HG02885 (cell line): Measurements from ENCODE around the gene PPP1R3G.

ENCODE experiments used
- ATAC-seq: cut with Tn5 transposase; IDR thresholded peaks from one replicate; pipeline ENCODE4 v1.9.1; 2021; ENCODE audit warnings: mild to moderate bottlenecking; ENCODE audit not compliant: unreplicated experiment, poor library complexity

Gene PPP1R3G

GRCh38 chr6:5068153-5068751, 16.9 kb upstream of the PPP1R3G start:
- no peak for ATAC-seq

DNA sequence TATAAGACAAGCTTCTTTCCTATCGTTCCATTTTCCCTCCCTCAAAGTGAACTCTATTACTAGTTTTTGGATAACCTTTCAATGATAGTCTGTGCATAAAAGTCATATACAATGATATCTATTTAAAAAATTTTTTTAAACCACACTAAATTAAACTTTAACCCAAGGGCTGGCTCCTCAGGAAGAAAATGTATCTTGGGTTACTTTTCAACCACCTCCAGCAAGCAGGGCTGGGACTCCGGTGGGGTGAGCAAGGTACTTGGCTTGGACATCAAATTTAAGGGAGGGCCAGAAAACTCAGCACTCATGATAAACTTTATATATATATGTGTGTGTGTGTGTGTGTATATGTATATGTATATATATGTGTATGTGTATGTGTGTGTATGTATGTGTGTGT, 13.9 kb upstream of the PPP1R3G start:
- no peak for ATAC-seq

- ATAC-seq = peak; percentile 46
Measured at GRCh38 chr6:5072440-5072839, 12.7 kb upstream of the PPP1R3G start.

- no peak for ATAC-seq
Measured at GRCh38 chr6:5073992-5074391, 11.1 kb upstream of the PPP1R3G start.

DNA sequence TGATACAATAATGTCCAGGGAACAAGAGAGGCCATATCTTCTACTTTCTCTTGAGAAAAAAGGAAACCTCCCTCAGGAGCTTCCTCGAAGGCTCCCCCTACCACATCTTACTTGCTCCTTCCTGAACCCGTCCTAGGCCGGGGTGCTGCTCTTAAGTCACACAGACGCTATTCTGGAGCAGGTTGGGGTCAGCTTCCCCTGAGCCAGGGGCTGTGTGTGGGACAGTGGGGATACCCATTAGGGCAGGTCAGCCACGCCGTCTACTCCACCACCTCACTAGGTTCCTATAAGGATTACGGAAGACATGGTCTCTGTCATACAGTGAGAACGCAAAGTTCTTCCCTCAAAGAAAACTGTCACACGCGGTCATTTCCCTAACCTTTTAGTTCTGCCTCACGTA, 8.2 kb upstream of the PPP1R3G start:
- no peak for ATAC-seq

DNA sequence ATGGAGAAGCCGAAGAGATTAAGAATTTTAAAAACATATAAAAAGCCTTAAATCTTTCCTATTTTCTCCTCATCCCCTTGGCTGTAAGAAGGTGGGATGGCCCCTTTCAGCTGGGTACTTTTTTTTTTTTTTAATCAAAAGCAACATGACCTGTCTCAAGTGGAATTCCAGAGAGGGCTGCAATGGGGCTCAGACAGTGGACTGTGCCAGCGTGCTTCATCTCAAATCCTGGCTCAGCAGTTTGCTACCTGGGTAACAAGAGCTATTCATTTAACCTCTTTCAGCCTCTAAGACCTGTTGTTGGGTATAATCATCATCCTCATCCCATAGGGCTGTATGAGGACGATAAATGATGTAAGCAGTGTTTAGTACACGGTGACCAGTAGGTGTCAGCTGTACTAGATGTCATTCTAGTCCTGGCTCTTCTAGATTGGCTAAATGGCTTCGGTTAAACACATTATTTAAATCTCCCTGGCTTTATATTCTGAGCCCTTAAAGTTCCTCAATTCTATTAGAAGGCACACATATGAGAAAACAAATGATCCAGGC, 6.9 kb upstream of the PPP1R3G start:
- ATAC-seq = peak; percentile 78

DNA sequence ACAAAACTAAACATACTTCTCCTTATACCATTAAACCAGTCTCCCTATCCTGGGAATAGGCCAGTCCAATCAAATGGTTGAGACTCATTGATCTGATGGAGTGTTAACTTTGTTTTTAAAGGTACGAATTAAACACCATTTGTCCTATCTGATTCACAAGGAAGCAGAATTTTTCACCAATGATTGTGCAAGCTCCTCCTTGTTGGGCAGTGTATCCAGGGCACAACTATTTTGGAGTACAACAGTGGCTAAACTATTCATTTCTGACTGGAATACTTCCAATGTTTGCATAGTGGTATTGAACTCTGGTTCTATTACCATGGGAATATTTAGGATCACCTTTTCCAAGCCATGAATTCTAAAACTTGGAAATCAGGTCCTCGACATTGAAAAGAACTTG, 5.4 kb upstream of the PPP1R3G start:
- no peak for ATAC-seq

GRCh38 chr6:5080574-5080973, 4.6 kb upstream of the PPP1R3G start:
- no peak for ATAC-seq

DNA sequence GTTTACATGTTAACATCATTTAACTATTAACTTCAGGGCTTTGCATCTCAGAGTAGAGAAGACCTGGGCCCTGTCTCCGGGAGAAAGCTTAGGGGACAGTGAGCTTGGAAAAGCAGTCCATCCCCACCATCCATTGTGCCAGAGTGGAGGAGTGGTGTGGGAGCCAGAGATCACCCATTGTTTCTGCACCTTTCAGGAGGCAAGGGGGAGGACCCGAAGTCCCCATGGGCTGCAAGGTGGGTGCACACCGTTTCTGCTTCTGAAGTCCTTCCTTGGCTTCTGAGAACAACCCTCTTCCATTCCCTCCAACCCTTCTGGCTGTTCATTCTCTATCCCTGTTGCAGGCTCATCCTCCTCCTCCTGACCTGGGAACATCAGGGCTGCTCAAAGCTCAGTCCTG, 4.0 kb upstream of the PPP1R3G start:
- ATAC-seq = no peak

- no peak for ATAC-seq
Measured at GRCh38 chr6:5081955-5082354, 3.2 kb upstream of the PPP1R3G start.

- ATAC-seq = no peak
Measured at GRCh38 chr6:5082487-5083306, 2.4 kb upstream of the PPP1R3G start.

DNA sequence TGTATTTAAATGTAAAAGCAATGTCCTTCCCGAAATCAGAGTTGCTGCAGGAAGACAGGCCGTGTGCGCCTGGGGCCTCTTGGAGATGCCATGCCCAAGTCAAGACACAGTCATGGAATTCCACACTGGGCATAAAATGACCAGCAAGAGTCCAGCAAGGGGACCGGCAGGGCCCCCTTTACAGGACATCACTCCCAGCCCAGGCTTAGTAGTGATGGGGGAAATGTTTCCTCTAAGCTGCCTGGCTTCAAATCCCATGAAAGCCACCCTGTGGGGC, 1.9 kb upstream of the PPP1R3G start:
- no peak for ATAC-seq

DNA sequence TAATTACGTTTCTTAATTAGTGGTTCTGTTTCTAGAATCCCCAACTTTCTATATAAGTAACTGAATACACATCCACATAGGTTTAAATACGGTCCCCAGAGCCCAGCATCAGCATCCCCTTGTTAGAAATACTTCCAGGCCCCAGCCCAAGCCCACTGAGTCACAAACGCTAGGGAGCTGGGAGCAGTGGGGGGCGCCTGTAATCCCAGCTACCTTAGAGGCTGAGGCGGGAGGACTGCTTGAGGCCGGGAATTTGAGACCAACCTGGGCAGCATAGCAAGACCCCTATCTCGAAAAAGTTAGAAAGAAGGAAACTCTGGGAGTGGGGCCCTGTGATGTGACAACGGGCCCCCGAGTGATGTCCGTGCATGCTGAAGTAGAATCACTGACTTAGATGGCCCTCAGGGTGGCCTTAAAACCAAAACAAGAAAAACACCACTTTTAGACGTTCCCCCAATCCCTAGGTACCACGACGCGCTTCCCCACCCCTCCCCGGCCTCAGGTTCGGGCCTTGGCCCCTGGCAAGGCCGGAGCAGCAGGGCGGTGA, 1.3 kb upstream of the PPP1R3G start:
- ATAC-seq = no peak

DNA sequence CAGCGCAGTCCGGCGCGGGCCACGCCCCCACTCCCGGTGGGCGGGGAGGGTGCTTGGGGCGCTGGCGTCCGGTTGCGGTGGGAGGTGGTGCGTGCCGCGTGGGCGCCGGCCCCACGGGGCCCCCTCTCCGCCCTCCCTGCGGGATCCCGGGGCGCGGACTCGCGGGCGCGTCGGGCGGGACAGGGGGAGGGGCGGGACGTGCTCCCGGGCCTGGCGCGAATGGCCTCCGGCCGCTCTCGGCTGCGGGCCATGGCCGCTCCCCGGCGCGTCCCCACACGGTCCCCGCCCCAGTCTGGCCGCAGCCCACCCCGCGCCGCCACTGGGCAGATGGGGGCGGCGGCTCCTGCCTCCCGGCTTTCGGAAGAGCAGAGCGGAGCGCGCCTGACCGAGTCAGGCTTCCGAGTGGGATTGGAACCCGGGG, 771 bp upstream of the PPP1R3G start:
- ATAC-seq = peak; percentile 38

GRCh38 chr6:5085648-5086293, 630 bp downstream of the PPP1R3G start:
- ATAC-seq = peak; percentile 37

GRCh38 chr6:5086294-5086890, 1.3 kb downstream of the PPP1R3G start:
- no peak for ATAC-seq

GRCh38 chr6:5087389-5087788, 2.2 kb downstream of the PPP1R3G start:
- ATAC-seq = no peak

DNA sequence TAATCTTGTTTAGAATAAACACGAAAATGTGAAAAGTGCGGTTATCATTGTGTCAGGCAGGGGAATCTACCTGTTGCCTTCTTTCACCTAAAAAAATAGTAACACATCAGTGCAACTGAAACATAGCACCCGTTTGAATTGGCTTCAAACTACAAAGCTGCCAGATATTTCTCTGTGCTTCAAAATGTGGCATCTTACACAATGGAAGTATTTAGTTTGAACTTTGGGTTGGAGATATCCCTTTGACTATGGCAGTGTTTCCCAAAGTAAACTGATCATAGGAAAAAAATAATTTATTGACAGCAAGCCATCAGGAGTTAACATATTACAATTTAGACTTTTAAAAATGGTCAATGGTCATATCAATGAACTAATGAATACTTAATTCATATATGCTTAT, 3.6 kb downstream of the PPP1R3G start:
- ATAC-seq = no peak

DNA sequence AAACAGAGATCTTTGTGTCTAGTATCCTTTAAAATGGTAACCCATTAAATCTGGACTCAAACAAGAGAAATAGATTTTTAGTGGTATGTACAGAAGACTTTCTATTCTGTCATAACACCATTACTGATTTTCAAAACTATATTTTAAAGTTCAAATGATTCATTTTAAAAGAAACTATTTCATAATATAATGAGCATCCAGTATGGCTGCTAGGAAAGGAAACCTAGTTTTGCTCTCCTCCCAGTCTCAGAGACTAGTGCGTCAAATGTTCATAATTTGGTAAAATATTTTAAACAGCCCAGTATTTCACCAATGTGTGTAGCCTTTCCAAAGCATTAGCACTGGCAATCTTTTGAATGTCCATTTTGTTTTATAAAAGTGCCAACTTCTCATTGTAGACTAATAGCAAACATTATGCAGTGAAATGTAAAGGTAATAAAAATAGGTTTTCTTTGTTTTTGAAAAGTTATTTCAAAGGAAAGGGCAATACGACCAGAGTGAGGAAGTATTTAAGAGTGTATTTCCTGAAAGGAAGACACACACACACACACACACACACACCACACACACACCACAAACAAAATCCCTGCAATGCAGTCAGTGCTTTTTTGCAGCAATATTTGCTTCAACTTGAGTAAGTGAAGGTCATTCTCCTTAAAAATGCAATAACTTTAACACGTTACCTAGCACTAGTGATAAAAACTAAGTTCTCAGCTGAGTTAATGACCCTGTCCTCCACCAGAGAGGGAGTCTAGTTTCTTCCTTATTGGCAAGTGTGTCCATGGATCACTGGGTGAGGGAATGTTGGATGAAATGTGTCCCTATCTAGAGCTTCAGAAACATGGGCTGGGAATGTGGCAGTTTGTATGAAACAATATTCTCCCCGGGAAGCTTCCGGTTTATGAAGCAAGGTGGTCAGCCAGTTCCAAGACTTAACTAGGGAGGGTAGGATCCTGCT, 4.6 kb downstream of the PPP1R3G start:
- no peak for ATAC-seq

- ATAC-seq = peak; percentile 32
Measured at GRCh38 chr6:5090603-5091002, 5.5 kb downstream of the PPP1R3G start.
